ENCODE measurements around the gene MYOD1. TPM values are rescaled to one million over a fixed set of nuclear protein-coding genes. Genes with fewer than 3 reads are reported as not detected.

The MYOD1 gene
- total and polyA plus RNA-seq, 2 of the 4 experiments (the other 2 are of a cell fraction), result not detected

DNA sequence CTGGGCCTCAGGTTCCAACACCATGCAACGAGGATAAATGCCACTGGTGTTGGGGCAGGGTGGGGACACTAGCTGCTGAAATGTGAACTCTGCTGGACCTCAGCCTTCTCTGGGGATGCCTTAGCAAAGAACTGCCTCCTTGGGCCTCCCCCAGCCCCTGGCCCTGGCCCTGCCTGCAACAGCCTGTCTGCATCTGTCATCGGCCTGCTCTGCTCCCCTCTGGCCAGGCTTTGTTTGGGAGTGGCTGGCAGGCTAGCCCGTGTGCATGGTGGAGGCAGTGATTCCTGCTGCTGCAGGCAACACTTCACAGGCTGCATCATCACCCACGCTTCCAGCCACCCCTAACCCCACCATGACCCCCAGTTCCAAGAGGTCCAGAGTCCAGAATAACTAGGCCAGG lies 11.5 kb upstream of the MYOD1 start:
- no TSS peak for BruUV-seq (replicated peaks)
- dilution Hi-C loops (cut with HindIII; ENCODE audit: low sequenced_read_pairs, unreplicated experiment), result no loop called here
- Histone ChIP-seq H2BK5ac (ENCODE audit: low read depth, low read length, poor library complexity, severe bottlenecking) (no peak overlapping the region), H3K23ac (ENCODE audit: low read depth, low read length) (no peak overlapping the region), H3K9me1 (ENCODE audit: insufficient read depth, low read length) (no peaks in the 10 kb centered on the region), H3K56ac (ENCODE audit: extremely low read depth, insufficient read depth, low read length) (no peak overlapping the region), H3K79me1 (ENCODE audit: low read depth in 1 of 2, low read length in 2 of 2) (no peaks in the 10 kb centered on the region), H3K9me3 (ENCODE audit: control insufficient read depth, insufficient read depth, low read length) (0 out of 2 replicates have a peak, but pooled peaks cover 2% of the 10 kb centered on the region), H2AK9ac (replicated peaks; ENCODE audit: low read depth, low read length, poor library complexity) (no peak overlapping the region), H3K9ac (ENCODE audit: low read depth, low read length) (no peak overlapping the region), H2AK5ac (ENCODE audit: low read depth, low read length) (no peak overlapping the region), H3K14ac (replicated peaks; ENCODE audit: low read depth, low read length) (no peak overlapping the region), H4K8ac (ENCODE audit: low read depth in 2 of 2, low read length in 2 of 2) (no peak overlapping the region), H2AFZ (replicated peaks; ENCODE audit: low read length, poor library complexity) (no peak overlapping the region), H4K20me1 (ENCODE audit: insufficient read depth, low read length) (no peaks in the 10 kb centered on the region), H3K4me1 (ENCODE audit: control insufficient read depth, insufficient read depth, low read length) (no peaks in the 10 kb centered on the region), H2BK120ac (ENCODE audit: low read depth, low read length) (no peak overlapping the region), H4K91ac (ENCODE audit: insufficient read depth, low read depth, low read length) (no peak overlapping the region), H3K4me2 (ENCODE audit: low read depth, low read length) (no peak overlapping the region), H2BK15ac (ENCODE audit: low read depth, low read length) (no peak overlapping the region), H3K36me3 (ENCODE audit: control insufficient read depth, insufficient read depth, low read length) (no peaks in the 10 kb centered on the region), H3K18ac (ENCODE audit: low read depth, low read length) (no peak overlapping the region), H3K27me3 (ENCODE audit: control insufficient read depth, insufficient read depth, low read length) (peaks cover 3% of the 10 kb centered on the region), H3K27ac (ENCODE audit: insufficient read depth, low read length) (no peak overlapping the region), H2BK20ac (ENCODE audit: low read depth, low read length) (no peak overlapping the region), H3K4ac (ENCODE audit: low read depth, low read length) (no peak overlapping the region), H3K4me3 (ENCODE audit: insufficient read depth, low read depth, low read length) (no peak overlapping the region), H4K5ac (ENCODE audit: low read depth, low read length) (no peak overlapping the region)
- CTCF ChIA-PET, result no interaction called here
- POLR2A ChIA-PET (ENCODE audit: unreplicated experiment), result no interaction called here
- WGBS, 2 experiments (ENCODE audit: extremely low coverage in 2 of 2, insufficient read length in 1 of 2), result no CpG with 5 or more reads among the region's 4 CpGs
- ATAC-seq (ENCODE audit: low read depth) (no peak), DNase-seq (no peak)
- intact Hi-C loops (cut with micrococcal nuclease), result no loop called here
- in situ Hi-C loops (cut with MboI; ENCODE audit: low sequenced_read_pairs), result no loop called here
- TF ChIP-seq, protein P1, sequence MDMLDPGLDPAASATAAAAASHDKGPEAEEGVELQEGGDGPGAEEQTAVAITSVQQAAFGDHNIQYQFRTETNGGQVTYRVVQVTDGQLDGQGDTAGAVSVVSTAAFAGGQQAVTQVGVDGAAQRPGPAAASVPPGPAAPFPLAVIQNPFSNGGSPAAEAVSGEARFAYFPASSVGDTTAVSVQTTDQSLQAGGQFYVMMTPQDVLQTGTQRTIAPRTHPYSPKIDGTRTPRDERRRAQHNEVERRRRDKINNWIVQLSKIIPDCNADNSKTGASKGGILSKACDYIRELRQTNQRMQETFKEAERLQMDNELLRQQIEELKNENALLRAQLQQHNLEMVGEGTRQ (IDR thresholded peaks at IDR 0.05; ENCODE audit: low read depth, low read length), result no peak
- TF ChIP-seq MAFK (IDR thresholded peaks at IDR 0.05; ENCODE audit: low read depth, low read length) (no peak), POLR2A (IDR thresholded peaks at IDR 0.05; ENCODE audit: low read depth, low read length) (no peak), RAD21 (IDR thresholded peaks at IDR 0.05; ENCODE audit: low read length) (no peak), MAZ (IDR thresholded peaks at IDR 0.05; ENCODE audit: borderline replicate concordance, low read depth, low read length) (no peak)
- TF ChIP-seq, protein P2, sequence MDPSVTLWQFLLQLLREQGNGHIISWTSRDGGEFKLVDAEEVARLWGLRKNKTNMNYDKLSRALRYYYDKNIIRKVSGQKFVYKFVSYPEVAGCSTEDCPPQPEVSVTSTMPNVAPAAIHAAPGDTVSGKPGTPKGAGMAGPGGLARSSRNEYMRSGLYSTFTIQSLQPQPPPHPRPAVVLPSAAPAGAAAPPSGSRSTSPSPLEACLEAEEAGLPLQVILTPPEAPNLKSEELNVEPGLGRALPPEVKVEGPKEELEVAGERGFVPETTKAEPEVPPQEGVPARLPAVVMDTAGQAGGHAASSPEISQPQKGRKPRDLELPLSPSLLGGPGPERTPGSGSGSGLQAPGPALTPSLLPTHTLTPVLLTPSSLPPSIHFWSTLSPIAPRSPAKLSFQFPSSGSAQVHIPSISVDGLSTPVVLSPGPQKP (IDR thresholded peaks at IDR 0.05; ENCODE audit: borderline replicate concordance, low read depth, low read length), result no peak
